Caco-2 (cell line): ENCODE data around the gene PRSS27. TPM values are rescaled to one million over a fixed set of nuclear protein-coding genes. Genes with fewer than 3 reads are reported as not detected.

Experiments used
- BruUV-seq: library from RNA; stranded (reverse); fragments of 400-500 nt; replicated peaks from 2 replicates; lab custom pipeline; 2021; lab: Mats Ljungman, UMichigan
- CTCF ChIA-PET: fragments of 300-600 bp; sonication (Branson Sonifier 250); formaldehyde crosslinking; loops from one replicate; lab custom pipeline; 2022; ENCODE audit warnings: antibody characterized with exemption; lab: Charles Lee
- POLR2A ChIA-PET: fragments of 300-600 bp; sonication (Branson Sonifier 250); formaldehyde crosslinking; loops from one replicate; lab custom pipeline; 2022; ENCODE audit warnings: antibody characterized with exemption; lab: Charles Lee
- DNase-seq, 2 experiments: peaks; one replicate each; pipeline versions ENCODE4 v3.0.0 to v3.0.0-alpha.2; 2020 to 2022
- H3K27me3 ChIP-seq: replicated peaks from 2 replicates; pipeline ENCODE4 v1.6.0; 2011; ENCODE audit warnings: low read length; ENCODE audit not compliant: control insufficient read depth, insufficient read depth
- H3K36me3 ChIP-seq: 2 replicates; pipeline ENCODE4 v1.5.1; 2011; ENCODE audit warnings: low read length; ENCODE audit not compliant: control insufficient read depth, insufficient read depth
- H3K4me1 ChIP-seq: fragments of 250-450 bp; sonication (Bioruptor Pico); 2 replicates; pipeline ENCODE4 v1.5.1; 2020; ENCODE audit warnings: mild to moderate bottlenecking
- H3K4me3 ChIP-seq: 2 replicates; pipeline ENCODE4 v1.5.1; 2011; ENCODE audit warnings: low read depth, mild to moderate bottlenecking, control low read depth, low read length
- H3K9me3 ChIP-seq: fragments of 250-450 bp; sonication (Bioruptor Pico); 2 replicates; pipeline ENCODE4 v1.5.1; 2020; ENCODE audit warnings: mild to moderate bottlenecking, moderate library complexity
- H3K27ac Mint-ChIP-seq: one replicate; pipeline ENCODE4 v1.8.0; 2022; ENCODE audit warnings: mixed read lengths; ENCODE audit not compliant: unreplicated experiment
- H3K27me3 Mint-ChIP-seq: one replicate; pipeline ENCODE4 v1.8.0; 2022; ENCODE audit warnings: mixed read lengths; ENCODE audit not compliant: insufficient read depth, unreplicated experiment
- H3K36me3 Mint-ChIP-seq: one replicate; pipeline ENCODE4 v1.8.0; 2022; ENCODE audit warnings: mild to moderate bottlenecking, mixed read lengths; ENCODE audit not compliant: insufficient read depth, unreplicated experiment
- H3K4me1 Mint-ChIP-seq: one replicate; pipeline ENCODE4 v1.8.0; 2022; ENCODE audit warnings: low read depth, mixed read lengths; ENCODE audit not compliant: unreplicated experiment
- H3K4me3 Mint-ChIP-seq: one replicate; pipeline ENCODE4 v1.8.0; 2022; ENCODE audit warnings: mild to moderate bottlenecking, moderate library complexity, mixed read lengths; ENCODE audit not compliant: unreplicated experiment
- H3K9me3 Mint-ChIP-seq: one replicate; pipeline ENCODE4 v1.8.0; 2022; ENCODE audit warnings: mixed read lengths; ENCODE audit not compliant: unreplicated experiment
- intact Hi-C: fragments of 100-400 bp; cut with micrococcal nuclease; formaldehyde crosslinking; loops from one replicate; pipeline ENCODE4 v1.10.0; 2022; ENCODE audit not compliant: unreplicated experiment
- total RNA-seq: library from RNA; stranded (reverse); gene quantifications from 2 replicates; pipeline ENCODE4 v1.2.3, GENCODE V29; 2022
- TF ChIP-seq, protein P1 (sequence below), 2 experiments: fragments of 200-600 bp in 1 of 2; IDR thresholded peaks; 1 replicate in 1 of 2; 2 replicates in 1 of 2; pipeline versions ENCODE4 v1.5.1 to v1.8.0; 2011 to 2022; ENCODE audit warnings: antibody characterized with exemption in 1 of 2, control low read depth in 1 of 2, inconsistent platforms in 1 of 2, low read depth in 1 of 2, low read length in 1 of 2, mild to moderate bottlenecking in 1 of 2, moderate library complexity in 1 of 2; ENCODE audit not compliant: insufficient read depth in 1 of 2, severe bottlenecking in 1 of 2, unreplicated experiment in 1 of 2

PRSS27 gene
- total RNA-seq, 1 experiment from 2014 or later = 1.1 TPM

DNA sequence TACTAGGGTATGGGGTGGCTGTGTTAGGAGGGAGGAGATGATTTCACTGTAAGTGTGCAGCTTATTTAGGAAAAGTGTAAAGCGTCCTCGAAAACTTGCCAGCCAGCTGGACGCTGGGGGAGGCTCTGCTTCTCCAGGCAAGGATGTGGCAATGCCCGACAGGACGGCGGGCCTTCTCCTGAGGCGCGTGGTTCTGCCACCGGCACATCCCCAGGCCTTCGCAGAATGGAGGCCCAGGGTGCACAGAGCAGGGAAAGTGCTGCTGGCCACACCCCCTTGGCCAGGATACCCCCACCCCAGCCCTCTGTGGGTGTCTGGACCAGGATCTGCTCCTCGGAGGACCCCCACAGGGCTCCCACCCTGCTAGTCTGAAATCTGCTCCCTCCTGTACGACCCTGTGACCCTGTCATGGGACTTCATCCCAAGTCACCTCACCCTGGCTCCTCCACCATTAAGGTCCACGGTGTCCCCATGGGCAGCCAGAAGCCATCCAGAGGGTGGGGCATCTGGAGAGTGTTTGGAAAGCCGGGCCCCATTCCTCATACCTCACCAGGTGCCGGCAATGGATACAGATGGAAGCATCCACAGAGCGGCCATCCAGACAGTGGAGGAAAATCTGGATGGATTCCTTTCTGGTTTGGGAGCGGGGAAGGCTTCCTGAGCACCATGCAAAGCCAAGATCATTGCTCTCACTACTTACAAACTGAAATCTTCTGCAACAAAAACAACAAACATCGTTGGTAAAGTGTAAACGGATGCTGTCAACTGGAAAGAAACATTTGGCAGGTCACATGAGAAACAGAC is 23.2 kb upstream of the PRSS27 start:
- H3K4me3 ChIP-seq = no peak overlapping the region
- ChIA-PET CTCF (no interaction called here), POLR2A (no interaction called here)
- no peaks in the 10 kb centered on the region for H3K9me3 ChIP-seq
- no peak overlapping the region for H3K27ac Mint-ChIP-seq
- no peaks in the 10 kb centered on the region for H3K27me3 ChIP-seq
- TF ChIP-seq, protein P1, sequence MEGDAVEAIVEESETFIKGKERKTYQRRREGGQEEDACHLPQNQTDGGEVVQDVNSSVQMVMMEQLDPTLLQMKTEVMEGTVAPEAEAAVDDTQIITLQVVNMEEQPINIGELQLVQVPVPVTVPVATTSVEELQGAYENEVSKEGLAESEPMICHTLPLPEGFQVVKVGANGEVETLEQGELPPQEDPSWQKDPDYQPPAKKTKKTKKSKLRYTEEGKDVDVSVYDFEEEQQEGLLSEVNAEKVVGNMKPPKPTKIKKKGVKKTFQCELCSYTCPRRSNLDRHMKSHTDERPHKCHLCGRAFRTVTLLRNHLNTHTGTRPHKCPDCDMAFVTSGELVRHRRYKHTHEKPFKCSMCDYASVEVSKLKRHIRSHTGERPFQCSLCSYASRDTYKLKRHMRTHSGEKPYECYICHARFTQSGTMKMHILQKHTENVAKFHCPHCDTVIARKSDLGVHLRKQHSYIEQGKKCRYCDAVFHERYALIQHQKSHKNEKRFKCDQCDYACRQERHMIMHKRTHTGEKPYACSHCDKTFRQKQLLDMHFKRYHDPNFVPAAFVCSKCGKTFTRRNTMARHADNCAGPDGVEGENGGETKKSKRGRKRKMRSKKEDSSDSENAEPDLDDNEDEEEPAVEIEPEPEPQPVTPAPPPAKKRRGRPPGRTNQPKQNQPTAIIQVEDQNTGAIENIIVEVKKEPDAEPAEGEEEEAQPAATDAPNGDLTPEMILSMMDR (IDR thresholded peaks at IDR 0.05; ENCODE audit: insufficient read depth in 1 of 2, low read depth in 1 of 2, low read length in 1 of 2, severe bottlenecking in 1 of 2, unreplicated experiment in 1 of 2) = no peak
- H3K36me3 ChIP-seq = no peaks in the 10 kb centered on the region
- no peaks in the 10 kb centered on the region for H3K4me1 ChIP-seq
- H3K27me3 Mint-ChIP-seq = no peaks in the 10 kb centered on the region
- intact Hi-C loops = no loop called here
- no peaks in the 10 kb centered on the region for H3K9me3 Mint-ChIP-seq
- no peak for DNase-seq
- H3K4me1 Mint-ChIP-seq = no peaks in the 10 kb centered on the region
- no peaks in the 10 kb centered on the region for H3K36me3 Mint-ChIP-seq
- no TSS peak for BruUV-seq
- H3K4me3 Mint-ChIP-seq = no peak overlapping the region

DNA sequence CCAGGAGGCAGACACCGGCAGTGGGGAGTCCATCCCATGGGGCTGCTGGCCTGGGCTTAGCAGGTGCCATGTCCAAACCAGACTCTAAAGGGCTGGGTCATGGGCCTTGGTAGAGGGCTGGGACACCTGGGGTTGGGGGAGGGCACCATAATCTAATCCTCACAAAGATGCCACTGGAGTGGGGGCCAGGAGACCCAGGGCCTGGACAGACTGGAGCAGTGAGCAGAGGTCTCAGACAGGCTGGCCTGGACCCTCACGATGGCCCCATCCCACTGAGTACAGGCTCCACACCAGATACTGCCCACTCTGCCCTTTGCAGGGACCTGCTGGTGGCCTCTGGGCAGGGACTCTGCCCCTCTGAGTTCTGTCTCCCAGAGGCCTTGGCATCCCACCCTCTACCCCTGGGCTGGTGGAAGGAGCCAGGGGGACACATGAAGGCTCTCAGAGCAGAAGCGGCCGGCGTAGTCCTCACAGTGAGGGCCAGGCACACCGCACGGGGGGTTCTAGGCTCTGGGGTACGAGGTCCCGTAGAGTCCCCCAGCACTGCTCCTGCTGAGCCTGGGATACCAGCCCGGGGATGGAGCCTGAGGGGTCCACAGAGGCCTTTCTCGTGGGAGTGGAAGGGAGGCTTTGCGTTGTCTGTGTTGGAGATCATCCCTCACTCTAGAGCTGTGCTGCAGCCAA is 22.4 kb upstream of the PRSS27 start:
- Histone ChIP-seq H3K36me3 (no peaks in the 10 kb centered on the region), H3K9me3 (no peaks in the 10 kb centered on the region), H3K4me3 (no peak overlapping the region), H3K27me3 (no peaks in the 10 kb centered on the region), H3K4me1 (no peaks in the 10 kb centered on the region)
- Mint-ChIP-seq H3K27ac (no peak overlapping the region), H3K4me3 (no peak overlapping the region), H3K9me3 (no peaks in the 10 kb centered on the region), H3K4me1 (no peaks in the 10 kb centered on the region), H3K36me3 (no peaks in the 10 kb centered on the region), H3K27me3 (no peaks in the 10 kb centered on the region)
- TF ChIP-seq, protein P1 (IDR thresholded peaks at IDR 0.05; ENCODE audit: insufficient read depth in 1 of 2, low read depth in 1 of 2, low read length in 1 of 2, severe bottlenecking in 1 of 2, unreplicated experiment in 1 of 2) = no peak
- intact Hi-C loops = no loop called here
- DNase-seq = no peak
- CTCF ChIA-PET = interaction anchor here (0.7 kb wide), 2 partner anchors 69 to 116 kb away, joined by 6 read pairs; no protein-coding TSS in a partner anchor
- POLR2A ChIA-PET = no interaction called here
- BruUV-seq = no TSS peak

DNA sequence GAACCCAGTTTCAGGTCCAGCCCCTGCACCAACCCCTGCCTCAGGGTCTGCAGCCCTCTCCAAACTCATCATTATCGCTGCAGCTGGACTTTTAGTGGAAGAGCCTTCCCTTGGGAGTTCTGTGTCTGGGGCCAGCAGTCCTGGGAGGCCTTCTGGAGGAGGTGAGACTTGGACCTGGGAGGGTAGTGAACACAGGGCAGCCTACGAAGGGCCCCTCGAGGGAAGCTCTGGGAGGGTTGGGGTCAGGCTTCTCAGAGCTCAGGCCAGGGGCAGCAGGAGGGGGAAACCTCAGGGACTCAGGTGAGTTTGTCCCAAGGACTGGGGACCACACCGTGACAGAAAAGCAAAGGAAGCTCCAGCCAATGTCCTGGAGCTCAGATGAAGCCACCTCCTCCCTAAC is 21.1 kb upstream of the PRSS27 start:
- Histone ChIP-seq H3K9me3 (no peaks in the 10 kb centered on the region), H3K4me3 (no peak overlapping the region), H3K27me3 (no peaks in the 10 kb centered on the region), H3K4me1 (no peaks in the 10 kb centered on the region), H3K36me3 (no peaks in the 10 kb centered on the region)
- Mint-ChIP-seq H3K4me3 (no peak overlapping the region), H3K27ac (no peak overlapping the region), H3K4me1 (no peaks in the 10 kb centered on the region), H3K9me3 (no peaks in the 10 kb centered on the region), H3K27me3 (no peaks in the 10 kb centered on the region), H3K36me3 (no peaks in the 10 kb centered on the region)
- no TSS peak for BruUV-seq
- CTCF ChIA-PET = interaction anchor here (0.5 kb wide), 1 partner anchor 43 kb away, joined by 5 read pairs; no protein-coding TSS in a partner anchor
- intact Hi-C loops = no loop called here
- POLR2A ChIA-PET = interaction anchor here (0.7 kb wide), 1 partner anchor 39 kb away, joined by 8 read pairs; no protein-coding TSS in a partner anchor
- TF ChIP-seq, protein P1 (IDR thresholded peaks at IDR 0.05; ENCODE audit: insufficient read depth in 1 of 2, low read depth in 1 of 2, low read length in 1 of 2, severe bottlenecking in 1 of 2, unreplicated experiment in 1 of 2) = no peak
- DNase-seq = no peak
